Activated naive CD4-positive, alpha-beta T cell treated with anti-CD3 and anti-CD28 coated beads for 36 hours (primary cell): ENCODE measurements around the gene INPP5J. TPM values are rescaled to one million over a fixed set of nuclear protein-coding genes. Genes with fewer than 3 reads are reported as not detected.

Source experiments
- CTCF ChIA-PET: fragments of 350-600 bp; sonication (Branson Sonifier 250); formaldehyde crosslinking; loops from one replicate; lab custom pipeline; 2021; ENCODE audit warnings: antibody characterized with exemption; lab: Charles Lee
- DNase-seq: peaks from one replicate; pipeline ENCODE4 v3.0.0-alpha.2; 2020
- H3K27ac Mint-ChIP-seq: one replicate; pipeline ENCODE4 v1.8.0; 2021; ENCODE audit warnings: mild to moderate bottlenecking, mixed read lengths
- H3K27me3 Mint-ChIP-seq: one replicate; pipeline ENCODE4 v1.8.0; 2021; ENCODE audit warnings: low read depth, mixed read lengths
- H3K36me3 Mint-ChIP-seq: one replicate; pipeline ENCODE4 v1.8.0; 2021; ENCODE audit warnings: low read depth, mixed read lengths
- H3K4me1 Mint-ChIP-seq: one replicate; pipeline ENCODE4 v1.8.0; 2021; ENCODE audit warnings: low read depth, mixed read lengths
- H3K4me3 Mint-ChIP-seq: one replicate; pipeline ENCODE4 v1.8.0; 2021; ENCODE audit warnings: mild to moderate bottlenecking, moderate library complexity, mixed read lengths
- H3K9me3 Mint-ChIP-seq: one replicate; pipeline ENCODE4 v1.8.0; 2021; ENCODE audit warnings: mixed read lengths
- intact Hi-C: fragments of 100-400 bp; cut with micrococcal nuclease; formaldehyde crosslinking; loops from one replicate; pipeline ENCODE4 v1.15.1; 2023
- total RNA-seq, 2 experiments: library from RNA; stranded (reverse); gene quantifications; one replicate each; pipeline ENCODE4 v1.2.3, GENCODE V29; 2021

Gene INPP5J
- total RNA-seq, 2 experiments from 2014 or later, result 0.12 to 0.17 TPM

DNA sequence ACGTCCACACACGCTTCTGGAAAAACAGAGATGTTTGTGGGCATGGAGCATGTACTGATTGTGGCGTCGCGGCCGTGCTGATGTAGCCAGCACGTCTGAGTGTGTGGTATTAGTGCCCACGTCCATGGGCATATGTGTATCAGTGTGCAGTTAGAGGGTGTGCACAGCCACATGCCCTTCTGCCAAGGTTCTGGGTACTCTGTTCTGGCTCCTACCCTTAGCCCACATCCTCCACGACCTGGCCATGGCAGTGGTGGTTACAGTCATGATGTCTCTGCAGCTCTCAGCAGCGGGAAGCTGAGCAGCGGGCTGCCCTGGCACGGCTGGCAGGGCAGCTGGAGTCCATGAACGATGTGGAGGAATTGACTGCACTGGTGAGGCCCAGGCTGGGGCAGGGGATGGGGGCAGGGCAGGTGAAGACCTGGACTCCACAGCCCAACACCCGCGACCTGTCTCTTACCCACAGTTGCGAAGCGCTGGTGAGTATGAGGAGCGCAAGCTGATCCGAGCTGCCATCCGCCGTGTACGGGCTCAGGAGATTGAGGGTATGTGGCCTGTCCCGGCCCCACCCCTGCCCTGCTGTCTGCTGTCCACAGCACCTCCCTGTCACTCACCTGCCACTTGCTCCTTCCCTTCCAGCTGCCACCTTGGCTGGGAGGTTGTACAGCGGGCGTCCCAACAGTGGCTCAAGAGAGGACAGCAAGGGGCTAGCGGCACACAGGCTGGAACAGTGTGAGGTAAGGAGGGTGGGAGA lies 34.4 kb upstream of the INPP5J start:
- Mint-ChIP-seq H3K27me3 (no peaks in the 10 kb centered on the region), H3K36me3 (peaks cover 3% of the 10 kb centered on the region), H3K27ac (no peak overlapping the region), H3K9me3 (no peaks in the 10 kb centered on the region), H3K4me1 (peaks cover 7% of the 10 kb centered on the region), H3K4me3 (no peak overlapping the region)
- intact Hi-C loops, result loop anchor here (2.0 to 5.0 kb wide), 2 partner anchors 144 to 224 kb away; no protein-coding TSS in a partner anchor
- CTCF ChIA-PET, result interaction anchor here (0.9 to 1.6 kb wide), 3 partner anchors 19 to 225 kb away, joined by 3 to 5 read pairs (median 4); partner anchors contain the start of gene SELENOM
- DNase-seq, result no peak

DNA sequence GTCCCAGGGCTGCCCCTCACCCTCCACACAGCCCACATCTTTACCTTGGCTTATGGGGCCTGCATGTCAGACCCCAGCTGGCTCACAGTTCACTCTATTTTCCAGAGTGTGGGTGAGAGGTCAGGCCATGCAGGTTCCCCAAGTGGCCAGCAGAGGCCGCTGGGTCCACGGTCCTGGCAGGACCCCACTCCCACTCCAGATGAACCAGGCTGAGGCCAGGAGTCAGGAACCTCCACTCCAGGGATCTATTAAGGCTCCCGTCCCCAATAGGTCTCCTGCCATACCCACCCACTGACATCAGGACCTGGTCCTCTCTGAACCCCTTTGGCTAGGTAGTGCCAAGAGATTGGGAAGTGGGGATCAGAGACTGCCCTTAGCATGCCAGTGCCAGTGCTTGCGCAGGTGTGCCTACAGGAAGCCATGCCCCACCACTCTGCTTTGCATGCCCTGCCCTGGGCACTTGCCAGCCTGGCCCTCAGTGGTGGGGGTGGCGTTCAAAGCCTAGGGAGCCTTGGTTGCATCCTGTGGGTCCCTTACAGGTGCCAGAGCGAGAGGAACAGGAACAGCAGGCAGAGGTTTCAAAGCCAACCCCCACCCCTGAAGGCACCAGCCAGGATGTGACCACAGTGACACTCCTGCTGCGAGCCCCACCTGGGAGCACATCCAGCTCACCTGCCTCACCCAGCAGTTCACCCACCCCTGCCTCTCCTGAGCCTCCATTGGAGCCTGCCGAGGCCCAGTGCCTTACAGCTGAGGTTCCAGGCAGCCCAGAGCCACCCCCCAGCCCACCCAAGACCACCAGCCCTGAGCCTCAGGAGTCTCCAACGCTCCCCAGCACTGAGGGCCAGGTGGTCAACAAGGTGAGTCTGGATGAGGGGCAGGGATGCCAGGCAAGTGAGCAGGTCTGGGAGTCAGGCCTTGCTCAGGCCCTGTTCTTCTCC lies 33.3 kb upstream of the INPP5J start:
- Mint-ChIP-seq H3K36me3 (peaks cover under 1% of the 10 kb centered on the region), H3K4me1 (peaks cover 2% of the 10 kb centered on the region), H3K27ac (no peak overlapping the region), H3K9me3 (no peaks in the 10 kb centered on the region), H3K4me3 (no peak overlapping the region), H3K27me3 (no peaks in the 10 kb centered on the region)
- no peak for DNase-seq
- intact Hi-C loops, result loop anchor here (1.0 to 5.0 kb wide), 3 partner anchors 60 to 223 kb away; no protein-coding TSS in a partner anchor
- CTCF ChIA-PET, result interaction anchor here (0.9 to 1.2 kb wide), 2 partner anchors 58 to 224 kb away, joined by 3 to 4 read pairs; no protein-coding TSS in a partner anchor

GRCh38 chr22:31090217-31091085 lies 32.3 kb upstream of the INPP5J start:
- no peak for DNase-seq
- no peaks in the 10 kb centered on the region for H3K27me3 Mint-ChIP-seq
- H3K4me1 Mint-ChIP-seq, result no peaks in the 10 kb centered on the region
- no peak overlapping the region for H3K4me3 Mint-ChIP-seq
- CTCF ChIA-PET, result interaction anchor here (0.9 to 1.2 kb wide), 3 partner anchors 17 to 223 kb away, joined by 3 to 4 read pairs (median 3); partner anchors contain the start of gene SELENOM
- no peaks in the 10 kb centered on the region for H3K9me3 Mint-ChIP-seq
- H3K27ac Mint-ChIP-seq, result no peak overlapping the region
- H3K36me3 Mint-ChIP-seq, result no peaks in the 10 kb centered on the region
- intact Hi-C loops, result no loop called here

DNA sequence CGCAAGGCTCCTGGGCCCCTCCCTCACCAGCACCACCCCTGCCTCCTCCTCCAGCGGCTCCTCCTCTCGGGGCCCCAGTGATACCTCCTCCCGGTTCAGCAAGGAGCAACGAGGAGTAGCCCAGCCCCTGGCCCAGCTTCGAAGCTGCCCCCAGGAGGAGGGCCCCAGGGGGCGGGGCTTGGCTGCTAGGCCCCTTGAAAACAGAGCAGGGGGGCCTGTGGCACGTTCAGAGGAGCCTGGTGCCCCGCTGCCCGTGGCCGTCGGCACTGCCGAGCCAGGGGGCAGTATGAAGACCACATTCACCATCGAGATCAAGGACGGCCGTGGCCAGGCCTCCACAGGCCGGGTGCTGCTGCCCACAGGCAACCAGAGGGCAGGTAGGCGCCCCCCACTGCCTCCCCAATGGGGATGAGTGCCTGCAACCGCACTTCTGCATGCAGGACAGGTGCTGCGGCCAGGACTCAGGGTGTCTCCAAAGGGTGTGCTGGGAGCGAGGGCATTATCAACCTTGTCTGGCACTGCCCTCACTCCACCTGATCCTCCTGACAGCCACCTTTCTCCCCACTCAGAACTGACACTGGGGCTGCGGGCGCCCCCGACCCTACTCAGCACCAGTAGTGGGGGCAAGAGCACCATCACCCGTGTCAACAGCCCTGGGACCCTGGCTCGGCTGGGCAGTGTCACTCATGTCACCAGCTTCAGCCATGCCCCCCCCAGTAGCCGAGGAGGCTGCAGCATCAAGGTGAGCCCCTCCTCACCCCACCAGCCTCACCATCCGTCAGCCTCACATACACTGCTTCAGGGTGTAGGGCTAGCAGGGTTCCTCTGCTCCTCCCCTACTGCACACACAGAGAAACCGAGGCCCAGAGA lies 31.4 kb upstream of the INPP5J start:
- CTCF ChIA-PET, result interaction anchor here (0.9 to 1.2 kb wide), 3 partner anchors 16 to 222 kb away, joined by 3 to 4 read pairs (median 3); partner anchors contain the start of gene SELENOM
- no peak overlapping the region for H3K27ac Mint-ChIP-seq
- H3K36me3 Mint-ChIP-seq, result no peaks in the 10 kb centered on the region
- no peak for DNase-seq
- H3K4me3 Mint-ChIP-seq, result no peak overlapping the region
- H3K27me3 Mint-ChIP-seq, result no peaks in the 10 kb centered on the region
- intact Hi-C loops, result no loop called here
- no peaks in the 10 kb centered on the region for H3K4me1 Mint-ChIP-seq
- H3K9me3 Mint-ChIP-seq, result no peaks in the 10 kb centered on the region

DNA sequence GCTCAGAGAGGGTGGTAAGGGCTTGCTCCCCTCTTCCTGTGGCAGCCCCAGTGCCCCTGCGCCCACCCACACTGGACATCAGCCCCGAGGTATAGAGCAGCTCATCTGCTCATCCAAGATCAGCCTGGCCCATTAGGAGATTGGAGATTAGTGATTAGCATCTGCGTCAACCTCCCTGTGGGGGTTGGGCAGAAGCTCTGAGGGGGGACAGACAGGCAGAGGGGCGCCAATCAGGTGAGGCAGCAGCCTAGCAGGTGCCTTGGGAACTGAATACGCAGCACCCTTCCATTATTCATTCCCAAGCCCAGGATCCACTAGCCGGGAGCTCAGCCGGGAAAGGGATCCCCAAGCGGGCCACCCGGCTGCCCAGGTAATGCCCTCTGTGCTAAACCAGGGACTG lies 30.6 kb upstream of the INPP5J start:
- Mint-ChIP-seq H3K9me3 (no peaks in the 10 kb centered on the region), H3K27ac (no peak overlapping the region), H3K4me3 (no peak overlapping the region), H3K27me3 (no peaks in the 10 kb centered on the region), H3K36me3 (no peaks in the 10 kb centered on the region), H3K4me1 (no peaks in the 10 kb centered on the region)
- DNase-seq, result no peak
- CTCF ChIA-PET, result interaction anchor here (0.5 to 0.6 kb wide), 2 partner anchors 184 to 347 kb away, joined by 3 to 6 read pairs; no protein-coding TSS in a partner anchor
- intact Hi-C loops, result no loop called here

DNA sequence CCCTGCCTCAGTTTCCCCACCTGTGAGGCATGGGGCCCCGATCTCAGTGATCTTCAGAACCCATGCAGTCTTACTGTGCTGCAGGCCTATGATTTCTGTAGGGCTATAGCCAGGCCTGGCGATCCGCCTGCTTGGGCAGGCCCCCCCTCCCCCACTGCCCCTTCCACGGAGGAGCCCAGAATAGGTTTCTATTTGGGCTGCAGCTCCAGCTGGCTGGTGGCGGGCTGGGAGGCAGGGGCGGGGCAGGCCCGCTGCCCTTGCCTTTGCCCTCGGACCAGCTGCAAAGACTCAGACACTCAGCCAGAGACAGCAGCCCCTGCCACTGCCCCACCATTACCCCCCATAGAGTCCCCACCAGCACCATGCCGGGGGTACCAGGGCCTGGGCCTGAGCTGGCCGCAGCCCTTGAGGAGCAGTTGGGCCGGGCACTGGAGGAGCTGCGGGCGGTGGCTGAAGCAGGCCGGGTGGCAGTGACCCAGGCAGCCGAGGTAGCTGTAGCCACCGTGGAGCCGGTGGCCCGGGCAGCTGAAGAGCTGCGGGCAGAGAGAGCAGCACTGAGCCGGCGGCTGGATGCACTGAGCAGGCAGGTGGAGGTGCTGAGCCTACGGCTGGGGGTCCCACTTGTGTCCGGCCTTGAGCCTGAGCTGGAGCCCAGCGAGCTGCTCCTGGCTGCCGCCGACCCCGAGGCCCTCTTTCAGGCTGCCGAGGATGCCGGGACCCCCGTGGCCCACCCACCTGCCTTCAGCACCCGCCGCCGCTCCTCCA lies 29.5 kb upstream of the INPP5J start:
- Mint-ChIP-seq H3K36me3 (no peaks in the 10 kb centered on the region), H3K4me3 (no peak overlapping the region), H3K4me1 (no peaks in the 10 kb centered on the region), H3K27me3 (no peaks in the 10 kb centered on the region), H3K9me3 (no peaks in the 10 kb centered on the region), H3K27ac (no peak overlapping the region)
- intact Hi-C loops, result no loop called here
- DNase-seq, result no peak
- CTCF ChIA-PET, result interaction anchor here (1.1 kb wide), 1 partner anchor 58 kb away, joined by 4 read pairs; no protein-coding TSS in a partner anchor

- Mint-ChIP-seq H3K9me3 (no peaks in the 10 kb centered on the region), H3K36me3 (no peaks in the 10 kb centered on the region), H3K4me1 (no peaks in the 10 kb centered on the region), H3K27me3 (no peaks in the 10 kb centered on the region), H3K27ac (no peak overlapping the region), H3K4me3 (no peak overlapping the region)
- DNase-seq, result no peak
- intact Hi-C loops, result no loop called here
- CTCF ChIA-PET, result interaction anchor here (1.1 kb wide), 1 partner anchor 57 kb away, joined by 4 read pairs; no protein-coding TSS in a partner anchor
Measured at GRCh38 chr22:31094021-31094551, 28.7 kb upstream of the INPP5J start.

DNA sequence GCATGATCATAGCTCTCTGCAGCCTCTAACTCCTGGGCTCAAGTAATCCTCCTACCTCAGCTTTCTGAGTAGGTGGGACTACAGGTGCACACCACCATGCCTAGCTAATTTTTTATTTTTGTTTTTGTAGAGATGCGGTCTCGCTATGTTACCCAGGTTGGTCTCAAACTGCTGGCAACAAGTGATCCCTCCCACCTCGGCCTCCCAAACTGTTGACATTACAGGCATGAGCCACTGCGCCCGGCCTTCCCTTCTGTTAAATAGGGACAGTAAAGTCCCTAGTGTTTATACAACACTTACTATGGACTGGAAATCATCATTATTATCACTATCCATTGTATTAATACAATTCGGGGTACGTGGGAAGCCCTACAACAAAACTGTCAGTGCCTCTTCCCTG lies 28.0 kb upstream of the INPP5J start:
- DNase-seq, result no peak
- Mint-ChIP-seq H3K36me3 (no peaks in the 10 kb centered on the region), H3K9me3 (no peaks in the 10 kb centered on the region), H3K4me3 (no peak overlapping the region), H3K27ac (no peak overlapping the region), H3K4me1 (no peaks in the 10 kb centered on the region), H3K27me3 (no peaks in the 10 kb centered on the region)
- intact Hi-C loops, result no loop called here
- CTCF ChIA-PET, result no interaction called here

- CTCF ChIA-PET, result interaction anchor here (0.9 to 1.7 kb wide), 4 partner anchors 11 to 332 kb away, joined by 3 to 10 read pairs (median 4); no protein-coding TSS in a partner anchor
- intact Hi-C loops, result no loop called here
- Mint-ChIP-seq H3K4me3 (no peak overlapping the region), H3K36me3 (no peaks in the 10 kb centered on the region), H3K27me3 (no peaks in the 10 kb centered on the region), H3K27ac (no peak overlapping the region), H3K9me3 (no peaks in the 10 kb centered on the region), H3K4me1 (no peaks in the 10 kb centered on the region)
- no peak for DNase-seq
Measured at GRCh38 chr22:31095637-31096249, 27.0 kb upstream of the INPP5J start.
